PC-3 (cell line): ENCODE measurements around the gene MALSU1. TPM values are rescaled to one million over a fixed set of nuclear protein-coding genes. Genes with fewer than 3 reads are reported as not detected.

ENCODE experiments used
- ATAC-seq: fragments of 200-7000 bp; cut with Tn5 transposase; 2 replicates; pipeline ENCODE4 v1.9.1; 2020; ENCODE audit warnings: mild to moderate bottlenecking, moderate library complexity
- BruUV-seq: library from RNA; stranded (reverse); fragments of 400-500 nt; replicated peaks from 2 replicates; lab custom pipeline; 2021; lab: Mats Ljungman, UMichigan
- CTCF ChIA-PET: fragments of 300-600 bp; sonication (Branson Sonifier 250); formaldehyde crosslinking; loops from one replicate; lab custom pipeline; 2022; ENCODE audit warnings: antibody characterized with exemption; lab: Charles Lee
- POLR2A ChIA-PET: fragments of 300-600 bp; sonication (Branson Sonifier 250); formaldehyde crosslinking; loops from one replicate; lab custom pipeline; 2022; ENCODE audit warnings: antibody characterized with exemption; ENCODE audit not compliant: unreplicated experiment; lab: Charles Lee
- DNase-seq: peaks from one replicate; pipeline ENCODE4 v3.0.0-alpha.2; 2015
- H2AFZ ChIP-seq: fragments of 300-600 bp; sonication (generic); 2 replicates; pipeline ENCODE4 v1.6.0; 2016; ENCODE audit warnings: antibody characterized with exemption, low read length
- H3F3A ChIP-seq: fragments of 300-600 bp; sonication (generic); one replicate; pipeline ENCODE4 v1.6.0; 2017; ENCODE audit warnings: antibody characterized with exemption, low read length, control low read depth, mild to moderate bottlenecking; ENCODE audit not compliant: unreplicated experiment
- H3K27ac ChIP-seq: fragments of 300-600 bp; sonication (generic); 2 replicates; pipeline ENCODE4 v1.5.1; 2016; ENCODE audit warnings: mild to moderate bottlenecking, low read length
- H3K27me3 ChIP-seq: fragments of 300-600 bp; sonication (generic); 2 replicates; pipeline ENCODE4 v1.6.1; 2016; ENCODE audit warnings: low read length, mixed read lengths
- H3K36me3 ChIP-seq: fragments of 300-600 bp; sonication (generic); 2 replicates; pipeline ENCODE4 v1.6.1; 2016; ENCODE audit warnings: low read depth, mixed run types, low read length, mixed read lengths
- H3K4me1 ChIP-seq: fragments of 300-600 bp; sonication (generic); 2 replicates; pipeline ENCODE4 v1.5.1; 2016; ENCODE audit warnings: low read length; ENCODE audit not compliant: insufficient read depth
- H3K4me2 ChIP-seq: fragments of 300-600 bp; sonication (generic); 2 replicates; pipeline ENCODE4 v1.6.0; 2016; ENCODE audit warnings: low read length
- H3K4me3 ChIP-seq: fragments of 300-600 bp; sonication (generic); 2 replicates; pipeline ENCODE4 v1.5.1; 2016; ENCODE audit warnings: mild to moderate bottlenecking, low read length, mixed read lengths
- H3K79me2 ChIP-seq: fragments of 300-600 bp; sonication (generic); 2 replicates; pipeline ENCODE4 v1.6.1; 2017; ENCODE audit warnings: low read length, mixed read lengths
- H3K9ac ChIP-seq: fragments of 300-600 bp; sonication (generic); 2 replicates; pipeline ENCODE4 v1.6.0; 2016; ENCODE audit warnings: mild to moderate bottlenecking, low read length
- H3K9me2 ChIP-seq: fragments of 300-600 bp; sonication (generic); replicated peaks from 2 replicates; pipeline ENCODE4 v1.6.1; 2016; ENCODE audit warnings: mixed run types, low read length, mixed read lengths
- H3K9me3 ChIP-seq: fragments of 300-600 bp; sonication (generic); 2 replicates; pipeline ENCODE4 v1.6.1; 2016; ENCODE audit warnings: low read length, mixed read lengths
- H4K20me1 ChIP-seq: fragments of 300-600 bp; sonication (generic); 2 replicates; pipeline ENCODE4 v1.6.1; 2016; ENCODE audit warnings: low read length, mixed read lengths
- CTCF ChIP-seq: fragments of 300-600 bp; sonication (generic); conservative IDR thresholded peaks from 2 replicates; pipeline ENCODE4 v1.5.1; 2017; ENCODE audit warnings: antibody characterized with exemption, low read depth, mild to moderate bottlenecking, low read length
- EZH2 ChIP-seq: fragments of 300-600 bp; sonication (generic); IDR thresholded peaks from one replicate; pipeline ENCODE4 v1.6.1; 2017; ENCODE audit warnings: antibody characterized with exemption, mild to moderate bottlenecking, low read length; ENCODE audit not compliant: unreplicated experiment
- EZH2phosphoT487 ChIP-seq: fragments of 300-600 bp; sonication (generic); IDR thresholded peaks from 2 replicates; pipeline ENCODE4 v1.6.1; 2018; ENCODE audit warnings: mild to moderate bottlenecking, antibody characterized with exemption, low read length, borderline replicate concordance
- intact Hi-C: fragments of 100-400 bp; cut with micrococcal nuclease; formaldehyde crosslinking; loops from 2 replicates; pipeline ENCODE4 v1.9.0; 2023
- total RNA-seq: library from RNA; depleted of rRNA; stranded (reverse); fragments of >200 nt; gene quantifications from 2 replicates; pipeline ENCODE4 v1.2.3, GENCODE V29; 2014

MALSU1 gene
- total RNA-seq, 1 experiment from 2014 or later = 284 TPM

GRCh38 chr7:23276376-23276775 is 22.8 kb upstream of the MALSU1 start:
- no peak for ATAC-seq
- CTCF ChIA-PET = interaction anchor here (0.7 kb wide), 1 partner anchor 73 kb away, joined by 4 read pairs; no protein-coding TSS in a partner anchor
- H3K4me2 ChIP-seq = no peak overlapping the region
- POLR2A ChIA-PET = no interaction called here
- no TSS peak for BruUV-seq
- H3K9me2 ChIP-seq = no peaks in the 10 kb centered on the region
- no peaks in the 10 kb centered on the region for H3K79me2 ChIP-seq
- no peak overlapping the region for H3K4me3 ChIP-seq
- no peak for TF ChIP-seq EZH2
- peak; percentile 34; the same call in 1 of the 2 replicates for TF ChIP-seq CTCF
- H3K9ac ChIP-seq = no peak overlapping the region
- no peaks in the 10 kb centered on the region for H3K9me3 ChIP-seq
- peaks cover 9% of the 10 kb centered on the region for H3K4me1 ChIP-seq
- intact Hi-C loops = loop anchor here (2.0 kb wide), 1 partner anchor 72 kb away; no protein-coding TSS in a partner anchor
- no peaks in the 10 kb centered on the region for H4K20me1 ChIP-seq
- no peak overlapping the region for H2AFZ ChIP-seq
- peak; percentile 23 for DNase-seq
- H3K36me3 ChIP-seq = no peaks in the 10 kb centered on the region
- no peaks in the 10 kb centered on the region for H3F3A ChIP-seq
- H3K27ac ChIP-seq = no peak overlapping the region
- no peaks in the 10 kb centered on the region for H3K27me3 ChIP-seq

- no peaks in the 10 kb centered on the region for H3K27me3 ChIP-seq
- ChIA-PET CTCF (no interaction called here), POLR2A (no interaction called here)
- no peaks in the 10 kb centered on the region for H4K20me1 ChIP-seq
- no peak overlapping the region for H3K4me3 ChIP-seq
- intact Hi-C loops = loop anchor here (1.0 to 2.0 kb wide), 4 partner anchors 72 to 268 kb away; no protein-coding TSS in a partner anchor
- H2AFZ ChIP-seq = no peak overlapping the region
- no peaks in the 10 kb centered on the region for H3K36me3 ChIP-seq
- no TSS peak for BruUV-seq
- H3K4me1 ChIP-seq = peaks cover 9% of the 10 kb centered on the region
- H3K9me3 ChIP-seq = no peaks in the 10 kb centered on the region
- no peaks in the 10 kb centered on the region for H3K79me2 ChIP-seq
- no peaks in the 10 kb centered on the region for H3K9me2 ChIP-seq
- no peak overlapping the region for H3K4me2 ChIP-seq
- H3K9ac ChIP-seq = no peak overlapping the region
- TF ChIP-seq CTCF (no peak), EZH2 (no peak), EZH2phosphoT487 (no peak)
- DNase-seq (no peak), ATAC-seq (no peak)
- no peaks in the 10 kb centered on the region for H3F3A ChIP-seq
- H3K27ac ChIP-seq = no peak overlapping the region
These were observed 22.2 kb upstream of the MALSU1 start for GRCh38 chr7:23276947-23277346.

- intact Hi-C loops = loop anchor here (1.0 to 2.0 kb wide), 4 partner anchors 71 to 268 kb away; no protein-coding TSS in a partner anchor
- CTCF ChIA-PET = interaction anchor here (0.8 kb wide), 1 partner anchor 269 kb away, joined by 5 read pairs; no protein-coding TSS in a partner anchor
- H3K79me2 ChIP-seq = no peaks in the 10 kb centered on the region
- no peaks in the 10 kb centered on the region for H3K27me3 ChIP-seq
- no peaks in the 10 kb centered on the region for H3K9me2 ChIP-seq
- DNase-seq = peak; percentile 76
- no peaks in the 10 kb centered on the region for H4K20me1 ChIP-seq
- POLR2A ChIA-PET = no interaction called here
- no peak overlapping the region for H2AFZ ChIP-seq
- H3K4me1 ChIP-seq = peaks cover 9% of the 10 kb centered on the region
- TF ChIP-seq EZH2 (no peak), EZH2phosphoT487 (no peak), CTCF (peak; percentile 83)
- no peak overlapping the region for H3K27ac ChIP-seq
- H3K36me3 ChIP-seq = no peaks in the 10 kb centered on the region
- H3K4me3 ChIP-seq = no peak overlapping the region
- H3K9me3 ChIP-seq = no peaks in the 10 kb centered on the region
- no peaks in the 10 kb centered on the region for H3F3A ChIP-seq
- BruUV-seq = no TSS peak
- ATAC-seq = peak; percentile 14; the same call in 1 of the 2 replicates
- no peak overlapping the region for H3K4me2 ChIP-seq
- no peak overlapping the region for H3K9ac ChIP-seq
These were observed 21.7 kb upstream of the MALSU1 start for GRCh38 chr7:23277359-23277989.
